Measurements from ENCODE around the gene FXYD6. TPM values are rescaled to one million over a fixed set of nuclear protein-coding genes. Genes with fewer than 3 reads are reported as not detected.

The FXYD6 gene
- total RNA-seq, 4 donors from 2014 or later, result 21.5 to 79.9 (median 25.6) TPM

DNA sequence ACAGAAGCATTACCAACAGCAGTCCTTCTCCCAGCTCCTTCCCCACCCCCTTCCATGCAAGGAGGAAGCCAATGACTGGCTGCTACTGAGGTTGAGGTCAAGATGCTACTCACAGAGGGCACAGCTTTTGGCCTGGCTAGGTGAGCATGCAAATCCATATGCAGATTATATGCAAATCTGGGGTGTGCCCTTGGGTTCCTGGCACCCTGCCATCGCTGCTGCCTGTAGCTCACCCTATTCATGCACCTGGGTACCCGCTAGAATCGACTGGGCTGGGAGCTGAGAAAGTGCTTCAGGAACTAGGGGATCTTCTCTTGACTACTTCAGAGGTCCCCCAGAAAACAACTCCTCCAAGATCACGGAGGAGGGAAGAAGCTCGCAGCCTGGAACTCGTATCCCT is 83.5 kb downstream of the FXYD6 start:
- TF ChIP-seq, protein P1, sequence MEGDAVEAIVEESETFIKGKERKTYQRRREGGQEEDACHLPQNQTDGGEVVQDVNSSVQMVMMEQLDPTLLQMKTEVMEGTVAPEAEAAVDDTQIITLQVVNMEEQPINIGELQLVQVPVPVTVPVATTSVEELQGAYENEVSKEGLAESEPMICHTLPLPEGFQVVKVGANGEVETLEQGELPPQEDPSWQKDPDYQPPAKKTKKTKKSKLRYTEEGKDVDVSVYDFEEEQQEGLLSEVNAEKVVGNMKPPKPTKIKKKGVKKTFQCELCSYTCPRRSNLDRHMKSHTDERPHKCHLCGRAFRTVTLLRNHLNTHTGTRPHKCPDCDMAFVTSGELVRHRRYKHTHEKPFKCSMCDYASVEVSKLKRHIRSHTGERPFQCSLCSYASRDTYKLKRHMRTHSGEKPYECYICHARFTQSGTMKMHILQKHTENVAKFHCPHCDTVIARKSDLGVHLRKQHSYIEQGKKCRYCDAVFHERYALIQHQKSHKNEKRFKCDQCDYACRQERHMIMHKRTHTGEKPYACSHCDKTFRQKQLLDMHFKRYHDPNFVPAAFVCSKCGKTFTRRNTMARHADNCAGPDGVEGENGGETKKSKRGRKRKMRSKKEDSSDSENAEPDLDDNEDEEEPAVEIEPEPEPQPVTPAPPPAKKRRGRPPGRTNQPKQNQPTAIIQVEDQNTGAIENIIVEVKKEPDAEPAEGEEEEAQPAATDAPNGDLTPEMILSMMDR (IDR thresholded peaks at IDR 0.05), result no peak
- ATAC-seq (ENCODE audit: low FRiP score) (no peak), DNase-seq (ENCODE audit: low spot score) (no peak)

DNA sequence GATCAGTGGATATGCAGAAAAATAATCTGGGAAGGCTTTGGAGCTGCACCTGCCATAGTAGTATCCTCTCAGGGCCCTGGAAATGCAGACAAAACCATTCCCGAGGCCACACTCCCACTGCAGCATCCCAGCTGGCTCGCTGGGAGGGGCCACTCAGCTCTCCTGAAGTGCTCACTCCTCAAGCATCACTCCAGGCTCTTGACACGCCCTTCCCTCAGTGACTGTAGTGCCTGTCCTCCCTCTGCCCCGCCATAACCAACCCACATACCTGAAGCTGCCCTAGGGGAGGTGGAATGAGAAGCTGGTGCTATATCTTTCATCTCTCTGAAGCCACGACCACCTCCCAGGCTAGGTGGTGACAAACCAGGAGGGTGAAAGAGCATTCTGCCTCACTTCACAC is 84.2 kb downstream of the FXYD6 start:
- DNase-seq (ENCODE audit: low spot score) (no peak), ATAC-seq (ENCODE audit: low FRiP score) (no peak)
- TF ChIP-seq, protein P1 (IDR thresholded peaks at IDR 0.05), result no peak

DNA sequence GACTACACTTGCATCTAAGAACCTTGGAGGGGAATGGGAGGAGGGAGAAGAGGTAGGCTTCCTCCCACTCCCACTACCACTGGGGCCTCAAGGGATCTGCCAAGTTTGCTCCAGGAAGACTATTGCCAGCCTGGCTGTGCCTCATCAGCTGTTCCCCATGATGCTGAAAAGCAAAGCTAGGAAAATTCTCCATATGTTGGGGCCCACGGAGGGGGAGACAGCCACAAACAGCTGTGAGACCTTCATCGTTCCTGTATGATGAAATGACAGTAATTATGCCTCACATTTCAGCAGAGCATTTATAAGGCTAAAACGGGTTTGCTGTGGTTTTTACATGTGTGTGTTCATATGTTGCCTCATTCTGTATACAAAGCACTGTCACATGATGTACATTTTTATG is 86.2 kb downstream of the FXYD6 start:
- ATAC-seq (ENCODE audit: low FRiP score) (no peak), DNase-seq (ENCODE audit: low spot score) (no peak)
- TF ChIP-seq, protein P1 (IDR thresholded peaks at IDR 0.05), result no peak

DNA sequence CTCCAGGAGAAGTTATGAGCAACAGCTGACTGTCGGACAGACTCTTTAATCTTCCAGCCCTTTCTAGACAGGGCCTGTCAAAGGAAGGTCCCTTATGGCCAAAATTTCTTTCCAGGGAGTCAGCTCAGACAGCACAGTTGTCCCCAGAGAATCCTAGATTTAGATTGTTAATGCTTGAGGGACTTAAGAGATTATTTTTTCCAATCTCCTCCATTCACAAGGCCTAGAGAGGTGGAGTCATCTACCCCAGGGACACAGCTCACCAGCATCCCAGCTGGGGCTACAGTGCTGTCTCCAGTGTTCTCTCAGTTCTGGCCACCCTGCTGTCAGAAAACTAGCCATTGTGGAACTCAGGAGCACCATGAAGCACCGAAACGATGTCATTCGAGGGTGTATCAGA is 87.2 kb downstream of the FXYD6 start:
- TF ChIP-seq, protein P1 (IDR thresholded peaks at IDR 0.05), result no peak
- ATAC-seq (ENCODE audit: low FRiP score), result no peak
- no peak for DNase-seq (ENCODE audit: low spot score)

Other genes with a start within 250 kb of the FXYD6 start
- gene DSCAML1, start 79.4 kb downstream of the FXYD6 start, total RNA-seq, result 10 to 100 TPM in 1 of 4 donors, 1 to 10 TPM in 2, under 1 TPM in 1; 0.95 to 10.9 (median 3.9) TPM
- gene FXYD2, start 51.9 kb downstream of the FXYD6 start, total RNA-seq, result 1 to 10 TPM; 1.1 to 4.3 (median 2.0) TPM
- gene TMPRSS13, start 52.7 kb upstream of the FXYD6 start, total RNA-seq, result under 1 TPM in 1 of 4 donors, not detected in 3; 0.50 TPM
- gene IL10RA, start 109.7 kb upstream of the FXYD6 start, total RNA-seq, result 10 to 100 TPM; 23.2 to 65.9 (median 44.4) TPM
- gene TMPRSS4, start 200.4 kb upstream of the FXYD6 start, total RNA-seq, result not detected
- gene SMIM35, start 210.3 kb upstream of the FXYD6 start, total RNA-seq, result under 1 TPM in 1 of 4 donors, not detected in 3; 0.47 TPM